Astrocyte (in vitro differentiated cells and primary cell): ENCODE data around the gene KHDC3L. TPM values are rescaled to one million over a fixed set of nuclear protein-coding genes. Genes with fewer than 3 reads are reported as not detected.

Source experiments
- DNase-seq: peaks from one replicate; pipeline ENCODE4 v3.0.0-alpha.2; 2010; ENCODE audit warnings: low read depth
- FAIRE-seq: peaks from 2 replicates; lab custom pipeline; 2011; peaks lifted over from hg19 to GRCh38; lab: Jason Lieb, UNC
- H2AFZ ChIP-seq: 2 replicates; pipeline ENCODE4 v1.6.0; 2012; ENCODE audit warnings: low read depth, low read length, inconsistent platforms
- H3K27ac ChIP-seq: 2 replicates; pipeline ENCODE4 v1.5.1; 2011; ENCODE audit warnings: low read depth, low read length, inconsistent platforms
- H3K27me3 ChIP-seq: 2 replicates; pipeline ENCODE4 v1.6.0; 2011; ENCODE audit warnings: low read length, inconsistent platforms; ENCODE audit not compliant: insufficient read depth
- H3K36me3 ChIP-seq: 2 replicates; pipeline ENCODE4 v1.5.1; 2011; ENCODE audit warnings: low read length, inconsistent platforms; ENCODE audit not compliant: insufficient read depth
- H3K4me1 ChIP-seq: 2 replicates; pipeline ENCODE4 v1.5.1; 2011; ENCODE audit warnings: low read length, inconsistent platforms; ENCODE audit not compliant: insufficient read depth
- H3K4me2 ChIP-seq: 2 replicates; pipeline ENCODE4 v1.6.0; 2012; ENCODE audit warnings: low read length, inconsistent platforms
- H3K4me3 ChIP-seq: 2 replicates; pipeline ENCODE4 v1.5.1; 2011; ENCODE audit warnings: low read depth, mild to moderate bottlenecking, low read length, inconsistent platforms; ENCODE audit not compliant: insufficient read depth
- H3K79me2 ChIP-seq: 2 replicates; pipeline ENCODE4 v1.6.0; 2012; ENCODE audit warnings: mild to moderate bottlenecking, low read length, inconsistent platforms; ENCODE audit not compliant: insufficient read depth
- H3K9ac ChIP-seq: 2 replicates; pipeline ENCODE4 v1.6.0; 2012; ENCODE audit warnings: mild to moderate bottlenecking, low read length, inconsistent platforms
- H3K9me3 ChIP-seq: 2 replicates; pipeline ENCODE4 v1.5.1; 2012; ENCODE audit warnings: low read depth, mild to moderate bottlenecking, low read length, inconsistent platforms; ENCODE audit not compliant: insufficient read depth
- H4K20me1 ChIP-seq: 2 replicates; pipeline ENCODE4 v1.6.0; 2012; ENCODE audit warnings: low read length, inconsistent platforms; ENCODE audit not compliant: insufficient read depth
- H3K27ac Mint-ChIP-seq: one replicate; pipeline ENCODE4 v1.8.0; 2021; ENCODE audit warnings: mild to moderate bottlenecking, mixed read lengths; ENCODE audit not compliant: unreplicated experiment
- H3K27me3 Mint-ChIP-seq: one replicate; pipeline ENCODE4 v1.8.0; 2021; ENCODE audit warnings: low read depth, mixed read lengths; ENCODE audit not compliant: unreplicated experiment
- H3K36me3 Mint-ChIP-seq: one replicate; pipeline ENCODE4 v1.8.0; 2021; ENCODE audit warnings: low read depth, mixed read lengths; ENCODE audit not compliant: unreplicated experiment
- H3K4me1 Mint-ChIP-seq: one replicate; pipeline ENCODE4 v1.8.0; 2021; ENCODE audit warnings: low read depth, mixed read lengths; ENCODE audit not compliant: unreplicated experiment
- H3K4me3 Mint-ChIP-seq: one replicate; pipeline ENCODE4 v1.8.0; 2021; ENCODE audit warnings: mild to moderate bottlenecking, moderate library complexity, mixed read lengths; ENCODE audit not compliant: unreplicated experiment
- H3K9me3 Mint-ChIP-seq: one replicate; pipeline ENCODE4 v1.8.0; 2021; ENCODE audit warnings: mild to moderate bottlenecking, mixed read lengths; ENCODE audit not compliant: unreplicated experiment
- CTCF ChIP-seq: IDR thresholded peaks from 2 replicates; pipeline ENCODE4 v1.5.1; 2011; ENCODE audit warnings: low read depth, mild to moderate bottlenecking, inconsistent platforms, low read length, moderate library complexity; ENCODE audit not compliant: insufficient read depth
- EZH2 ChIP-seq: IDR thresholded peaks from 2 replicates; pipeline ENCODE4 v1.6.1; 2012; ENCODE audit warnings: mild to moderate bottlenecking, low read length, inconsistent platforms; ENCODE audit not compliant: insufficient read depth
- total RNA-seq: library from RNA; stranded (reverse); gene quantifications from 2 replicates; pipeline ENCODE4 v1.2.1, GENCODE V29; 2021

The KHDC3L gene
- total RNA-seq, 1 donor from 2014 or later = not detected

GRCh38 chr6:73329201-73329600 lies 33.3 kb upstream of the KHDC3L start:
- H3K4me2 ChIP-seq = no peak overlapping the region
- Mint-ChIP-seq H3K4me1 (no peaks in the 10 kb centered on the region), H3K27ac (no peak overlapping the region), H3K27me3 (peaks cover 5% of the 10 kb centered on the region), H3K9me3 (no peaks in the 10 kb centered on the region), H3K4me3 (no peak overlapping the region), H3K36me3 (no peaks in the 10 kb centered on the region)
- no peaks in the 10 kb centered on the region for H3K4me1 ChIP-seq
- H3K4me3 ChIP-seq = no peak overlapping the region
- H3K36me3 ChIP-seq = no peaks in the 10 kb centered on the region
- no peak overlapping the region for H3K27ac ChIP-seq
- peaks cover 7% of the 10 kb centered on the region for H3K27me3 ChIP-seq
- H3K9ac ChIP-seq = no peak overlapping the region
- H3K79me2 ChIP-seq = no peaks in the 10 kb centered on the region
- H2AFZ ChIP-seq = no peak overlapping the region
- H4K20me1 ChIP-seq = no peaks in the 10 kb centered on the region
- no peaks in the 10 kb centered on the region for H3K9me3 ChIP-seq
- FAIRE-seq (no peak), DNase-seq (no peak)
- TF ChIP-seq EZH2 = no peak
- no peak for TF ChIP-seq CTCF

GRCh38 chr6:73339340-73339739 lies 23.1 kb upstream of the KHDC3L start:
- no peak overlapping the region for H3K9ac ChIP-seq
- TF ChIP-seq EZH2 (no peak), CTCF (no peak)
- H3K4me1 ChIP-seq = no peaks in the 10 kb centered on the region
- Mint-ChIP-seq H3K27me3 (no peaks in the 10 kb centered on the region), H3K36me3 (no peaks in the 10 kb centered on the region), H3K9me3 (peaks cover 3% of the 10 kb centered on the region), H3K4me3 (no peak overlapping the region), H3K4me1 (no peaks in the 10 kb centered on the region), H3K27ac (no peak overlapping the region)
- no peak overlapping the region for H3K27ac ChIP-seq
- no peaks in the 10 kb centered on the region for H3K9me3 ChIP-seq
- H3K36me3 ChIP-seq = no peaks in the 10 kb centered on the region
- DNase-seq = no peak
- H3K4me2 ChIP-seq = no peak overlapping the region
- H3K27me3 ChIP-seq = no peaks in the 10 kb centered on the region
- H3K4me3 ChIP-seq = no peak overlapping the region
- H3K79me2 ChIP-seq = no peaks in the 10 kb centered on the region
- H4K20me1 ChIP-seq = no peaks in the 10 kb centered on the region
- no peak for FAIRE-seq
- H2AFZ ChIP-seq = no peak overlapping the region

- Histone ChIP-seq H3K27ac (no peak overlapping the region), H3K4me3 (no peak overlapping the region), H3K9me3 (no peaks in the 10 kb centered on the region), H3K4me1 (no peaks in the 10 kb centered on the region), H2AFZ (no peak overlapping the region), H3K27me3 (no peaks in the 10 kb centered on the region), H3K4me2 (no peak overlapping the region), H3K79me2 (no peaks in the 10 kb centered on the region), H3K36me3 (no peaks in the 10 kb centered on the region), H4K20me1 (no peaks in the 10 kb centered on the region), H3K9ac (no peak overlapping the region)
- H3K4me3 Mint-ChIP-seq = no peak overlapping the region
- H3K36me3 Mint-ChIP-seq = no peaks in the 10 kb centered on the region
- TF ChIP-seq EZH2 (no peak), CTCF (no peak)
- H3K27ac Mint-ChIP-seq = no peak overlapping the region
- H3K9me3 Mint-ChIP-seq = peaks cover 3% of the 10 kb centered on the region
- DNase-seq (peak; percentile 15), FAIRE-seq (no peak)
- H3K27me3 Mint-ChIP-seq = no peaks in the 10 kb centered on the region
- no peaks in the 10 kb centered on the region for H3K4me1 Mint-ChIP-seq
Measured at GRCh38 chr6:73340048-73340447, 22.4 kb upstream of the KHDC3L start.
